Upper lobe of left lung (tissue), 4 donors: ENCODE results near the gene GNB2.

Source experiments
- CTCF ChIP-seq, 6 experiments: fragments of 450-650 bp in 4 of 6; fragments of 200-600 bp in 2 of 6; sonication (generic) in 2 of 6; IDR thresholded peaks; one replicate each; pipeline ENCODE4 v1.5.1; 2016 to 2019; ENCODE audit warnings: antibody characterized with exemption in 6 of 6
- POLR2A ChIP-seq, 4 donors: fragments of 450-650 bp; IDR thresholded peaks; one replicate each; pipeline ENCODE4 v1.5.1; 2016 to 2017; ENCODE audit warnings: antibody characterized with exemption in 4 of 4, mild to moderate bottlenecking in 2 of 4
- POLR2AphosphoS5 ChIP-seq, 2 donors: sonication (generic); formaldehyde crosslinking; IDR thresholded peaks; one replicate each; pipeline ENCODE4 v1.5.1; 2017; ENCODE audit warnings: antibody characterized with exemption in 2 of 2

- TF ChIP-seq CTCF (IDR thresholded peaks at IDR 0.05) (no peak), POLR2AphosphoS5 (IDR thresholded peaks at IDR 0.05) (no peak), POLR2A (IDR thresholded peaks at IDR 0.05) (no peak)
Measured at GRCh38 chr7:100696123-100696521, 22.6 kb downstream of the GNB2 start.
